GM18508 (cell line): ENCODE measurements around the gene GULP1.
"Not testable (repeated sequence)": the region's sequence is repeated elsewhere in the genome, so short reads cannot be mapped to it uniquely, and the experiment has no call there.

Experiments
- ATAC-seq: cut with Tn5 transposase; IDR thresholded peaks from one replicate; pipeline ENCODE4 v1.9.1; 2021; ENCODE audit warnings: moderate number of reproducible peaks; ENCODE audit not compliant: insufficient read depth, unreplicated experiment

GULP1 gene

DNA sequence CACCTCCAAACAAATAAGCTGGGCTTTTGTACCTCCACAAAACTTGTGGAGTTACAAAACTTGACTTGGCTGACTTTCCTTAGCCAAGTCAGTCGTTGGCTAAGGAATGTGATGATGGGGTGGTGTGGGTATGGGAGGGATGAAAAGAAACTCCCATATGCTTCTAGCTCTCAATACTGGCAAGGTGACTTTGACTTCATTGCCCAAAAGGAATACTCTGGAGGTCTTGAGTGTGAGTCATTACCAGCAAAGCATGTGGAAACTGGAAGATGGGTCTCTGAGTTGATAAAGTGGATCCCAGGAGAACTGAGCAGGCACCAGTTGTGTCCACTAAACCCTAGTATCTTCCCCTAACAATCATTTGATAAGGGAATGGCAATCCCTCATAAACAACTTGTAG, 226.7 kb downstream of the GULP1 start:
- ATAC-seq = no peak

DNA sequence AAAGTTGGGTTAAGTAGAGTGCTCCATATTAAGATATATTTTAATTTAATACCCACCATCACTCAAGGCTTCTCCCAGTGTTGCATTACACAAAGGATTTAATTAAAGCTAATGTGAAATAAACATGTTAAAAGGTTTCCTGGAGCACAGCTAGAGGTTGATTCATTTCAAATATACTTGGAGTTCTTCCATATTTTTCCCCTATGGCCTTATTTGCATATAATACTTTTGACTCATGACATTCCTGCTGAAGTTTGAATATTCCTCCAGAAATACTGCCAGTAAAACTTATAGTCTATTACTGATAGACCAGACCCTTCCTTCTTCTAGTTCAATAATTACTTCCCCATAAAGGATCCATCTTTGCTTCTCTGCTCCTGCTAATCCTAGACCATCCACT, 227.5 kb downstream of the GULP1 start:
- ATAC-seq = no peak

GRCh38 chr2:188522517-188522916, 230.8 kb downstream of the GULP1 start:
- ATAC-seq = no peak

DNA sequence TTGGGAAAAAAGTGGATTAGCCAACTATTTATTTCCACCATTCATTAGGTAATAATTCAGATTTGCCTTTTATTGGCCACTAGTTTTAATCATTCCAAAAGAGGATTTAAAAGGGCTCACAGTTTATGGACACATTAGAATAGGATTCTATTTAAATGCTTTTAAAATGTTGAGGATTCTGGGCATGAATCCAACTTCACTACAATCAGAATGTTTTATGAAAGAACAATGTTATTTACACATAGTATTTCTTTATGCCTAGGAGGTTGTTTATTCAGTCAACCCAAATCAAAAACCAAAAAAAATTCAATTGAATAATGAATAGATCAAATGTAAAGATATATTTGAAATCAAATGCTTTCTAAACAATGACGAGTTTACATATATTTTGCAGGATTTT, 232.2 kb downstream of the GULP1 start:
- ATAC-seq = no peak

DNA sequence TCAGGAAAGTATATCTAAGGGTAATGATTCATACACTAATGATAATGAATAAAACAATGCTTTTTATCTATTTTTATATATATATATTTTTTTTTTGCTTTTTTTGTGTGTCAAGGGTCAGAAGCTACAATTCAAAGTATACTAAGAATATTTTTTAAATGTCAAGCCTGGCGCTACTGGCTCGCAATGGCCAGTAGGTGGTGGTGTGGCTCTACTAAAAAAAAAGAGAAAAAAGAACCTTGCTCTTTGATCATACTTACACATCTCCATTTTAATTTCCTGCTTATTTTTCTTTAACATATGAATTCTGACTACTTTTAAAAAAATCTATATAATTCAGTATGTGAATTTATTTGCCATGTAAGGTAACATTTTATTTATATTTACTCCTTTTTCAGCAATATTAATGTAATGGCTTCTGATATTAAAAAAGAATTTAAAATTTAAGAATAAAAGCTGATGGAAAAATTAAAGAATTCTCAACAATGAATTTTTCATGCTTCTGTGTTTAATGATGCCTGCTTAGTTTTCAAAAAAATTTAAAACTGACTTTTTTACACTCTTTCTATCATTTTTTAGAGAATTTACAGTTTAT, 232.9 kb downstream of the GULP1 start:
- peak; percentile 63 for ATAC-seq

GRCh38 chr2:188526701-188527100, 235.0 kb downstream of the GULP1 start:
- no peak for ATAC-seq

DNA sequence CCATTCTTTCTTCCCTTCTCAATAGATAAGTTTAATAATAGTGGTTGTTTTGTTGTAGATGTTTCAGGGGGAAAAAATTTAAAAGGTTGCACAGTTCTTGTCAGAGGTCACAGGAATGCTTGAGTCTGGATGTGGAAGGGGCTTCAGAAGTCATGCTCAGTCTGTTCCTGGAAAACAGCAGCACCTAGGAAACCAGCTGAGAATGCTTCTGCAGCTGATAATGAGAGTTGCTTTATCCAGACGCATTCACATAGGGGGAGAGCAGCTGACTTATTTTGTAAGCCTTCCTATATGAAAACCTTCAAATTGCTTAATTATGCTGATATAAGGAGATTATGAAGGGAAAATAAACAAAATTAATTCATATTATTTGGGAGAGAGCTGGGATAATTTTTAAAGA, 235.5 kb downstream of the GULP1 start:
- ATAC-seq = no peak

- ATAC-seq = no peak
Observed at GRCh38 chr2:188527581-188527993, 235.9 kb downstream of the GULP1 start.

- ATAC-seq = no peak
Observed at GRCh38 chr2:188529710-188530109, 238.0 kb downstream of the GULP1 start.

- no peak for ATAC-seq
Observed at GRCh38 chr2:188534875-188535274, 243.2 kb downstream of the GULP1 start.

- ATAC-seq = no peak
Observed at GRCh38 chr2:188551671-188552070, 260.0 kb downstream of the GULP1 start.

DNA sequence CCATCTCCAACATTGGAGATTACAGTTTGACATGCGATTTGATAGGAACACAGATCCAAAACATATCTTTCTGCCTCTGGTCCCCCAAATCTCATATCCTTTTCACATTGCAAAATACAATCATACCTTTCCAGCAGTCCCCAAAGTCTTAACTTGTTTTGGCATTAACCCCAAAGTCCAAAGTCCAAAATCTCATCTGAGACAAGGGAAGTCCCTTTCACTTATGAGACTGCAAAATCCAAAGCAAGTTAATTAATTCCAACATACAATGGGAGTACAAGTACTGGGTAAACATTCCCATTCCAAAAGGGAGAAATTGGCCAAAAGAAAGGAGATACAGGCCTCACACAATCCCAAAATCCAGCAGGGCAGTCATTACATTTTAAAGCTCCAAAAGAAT, 265.4 kb downstream of the GULP1 start:
- no peak for ATAC-seq

DNA sequence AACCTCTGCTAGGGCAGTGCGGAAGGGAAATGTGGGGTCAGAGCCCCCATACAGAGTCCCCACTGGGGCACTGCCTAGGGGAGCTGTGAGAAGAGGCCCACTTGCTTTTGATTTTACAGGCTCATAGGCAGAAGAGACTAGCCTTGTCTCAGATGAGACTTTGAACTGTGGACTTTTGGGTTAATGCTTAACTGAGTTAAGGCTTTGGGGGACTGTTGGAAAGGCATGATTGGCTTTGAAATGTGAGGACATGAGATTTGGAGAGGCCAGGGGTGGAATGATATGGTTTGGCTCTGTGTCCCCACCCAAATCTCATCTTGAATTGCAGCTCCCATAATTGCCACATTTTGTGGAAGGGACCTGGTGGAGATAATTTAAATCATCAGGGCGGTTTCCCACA, 267.8 kb downstream of the GULP1 start:
- not testable (repeated sequence) for ATAC-seq

- no peak for ATAC-seq
Observed at GRCh38 chr2:188561473-188561979, 269.9 kb downstream of the GULP1 start.

- no peak for ATAC-seq
Observed at GRCh38 chr2:188569431-188570165, 277.9 kb downstream of the GULP1 start.

GRCh38 chr2:188570370-188570769, 278.7 kb downstream of the GULP1 start:
- no peak for ATAC-seq

- ATAC-seq = no peak
Observed at GRCh38 chr2:188571543-188572303, 280.0 kb downstream of the GULP1 start.

DNA sequence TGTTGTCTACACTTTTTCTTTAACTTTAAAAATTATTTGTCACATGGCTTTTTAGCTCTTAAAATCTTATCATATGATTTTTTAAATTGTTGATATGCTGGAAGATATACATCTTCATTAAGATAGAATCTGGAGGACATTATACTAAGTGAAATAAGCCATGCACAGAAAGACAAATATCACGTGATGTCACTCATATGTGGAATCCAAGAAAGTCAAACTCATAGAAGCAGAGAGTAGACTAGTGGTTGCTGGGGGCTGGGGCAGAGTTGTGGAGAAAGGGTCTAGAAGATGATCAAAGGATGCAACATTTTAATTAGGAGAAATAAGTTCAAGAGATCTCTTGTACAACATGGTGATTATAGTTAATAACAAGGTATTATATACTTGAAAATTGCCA, 280.9 kb downstream of the GULP1 start:
- no peak for ATAC-seq

DNA sequence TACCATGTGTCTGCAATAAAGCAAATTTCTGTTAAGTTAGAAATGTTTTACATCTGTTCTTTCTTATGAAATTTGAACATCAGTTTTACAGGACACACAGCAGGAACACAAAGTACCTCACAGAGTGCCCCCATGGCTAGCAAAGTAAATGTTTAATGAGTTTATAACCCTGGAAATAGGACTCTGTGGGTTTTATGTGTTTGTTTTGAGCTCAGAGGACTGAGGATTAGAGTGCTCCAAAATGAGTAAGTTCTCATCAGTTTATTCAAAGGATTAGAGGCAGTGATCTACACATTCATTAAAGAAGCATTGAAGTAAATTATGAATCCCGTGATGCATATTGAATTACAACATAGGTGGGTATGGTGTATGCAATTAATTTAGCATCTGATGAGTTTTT, 281.8 kb downstream of the GULP1 start:
- no peak for ATAC-seq

DNA sequence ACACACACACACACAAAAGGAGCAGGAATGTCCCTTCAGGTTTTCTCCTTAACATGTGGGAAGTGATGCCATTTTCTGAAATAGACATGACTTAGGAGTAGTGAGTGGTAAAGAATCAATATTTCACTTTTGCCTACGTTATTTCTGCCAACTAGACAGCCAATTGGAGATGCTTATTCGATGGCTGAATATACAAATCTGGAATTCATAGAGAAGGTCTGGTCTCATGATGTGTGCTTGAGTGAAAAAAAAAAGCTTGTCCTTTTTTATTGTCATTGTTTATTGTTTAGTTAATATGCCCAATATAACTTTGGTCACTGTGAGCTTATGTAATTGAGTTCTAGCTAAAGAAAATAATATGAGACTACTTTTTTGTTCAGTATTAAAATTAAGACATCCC, 284.3 kb downstream of the GULP1 start:
- ATAC-seq = no peak

DNA sequence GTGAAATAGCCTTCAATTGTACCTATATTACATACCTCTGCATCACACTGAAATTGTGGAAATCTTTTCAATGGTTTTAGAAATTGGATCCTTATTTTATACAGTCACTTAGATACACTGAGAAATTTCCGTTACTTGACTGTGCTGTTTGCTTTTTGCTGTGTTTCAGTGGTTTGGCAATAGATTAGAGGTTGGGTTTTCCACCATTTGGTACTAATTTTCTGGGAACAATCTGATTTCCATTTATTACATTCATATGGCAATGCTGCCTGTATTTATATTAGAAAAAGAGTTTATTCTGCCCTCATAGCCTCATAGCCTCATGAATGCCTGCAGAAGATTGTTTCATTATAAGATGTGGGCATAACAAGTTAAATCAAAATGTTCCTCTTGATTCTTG, 285.0 kb downstream of the GULP1 start:
- no peak for ATAC-seq
